Suprapubic skin (tissue), 4 donors: Measurements from ENCODE around the gene ROPN1L.

Experiments
- CTCF ChIP-seq, 2 donors: fragments of 200-600 bp in 1 of 2; fragments of 450-650 bp in 1 of 2; sonication (generic) in 1 of 2; IDR thresholded peaks; one replicate each; pipeline ENCODE4 v1.5.1; 2016 to 2019; ENCODE audit warnings: antibody characterized with exemption in 2 of 2, mild to moderate bottlenecking in 1 of 2, moderate library complexity in 1 of 2
- EP300 ChIP-seq: sonication (generic); formaldehyde crosslinking; IDR thresholded peaks from one replicate; pipeline ENCODE4 v1.6.1; 2017; ENCODE audit warnings: antibody characterized with exemption
- POLR2A ChIP-seq, 2 donors: fragments of 450-650 bp; IDR thresholded peaks; one replicate each; pipeline ENCODE4 v1.6.1; 2017; ENCODE audit warnings: antibody characterized with exemption in 2 of 2, mild to moderate bottlenecking in 2 of 2, moderate library complexity in 2 of 2
- POLR2AphosphoS5 ChIP-seq, 3 donors: sonication (generic); formaldehyde crosslinking; IDR thresholded peaks; one replicate each; pipeline ENCODE4 v1.6.1; 2017; ENCODE audit warnings: antibody characterized with exemption in 3 of 3

GRCh38 chr5:10455277-10455670 lies 13.6 kb downstream of the ROPN1L start:
- no peak for TF ChIP-seq CTCF (IDR thresholded peaks at IDR 0.05)
- no peak for TF ChIP-seq POLR2AphosphoS5 (IDR thresholded peaks at IDR 0.05)
- TF ChIP-seq POLR2A (IDR thresholded peaks at IDR 0.05): no peak
- TF ChIP-seq EP300: no peak
